Choroid plexus epithelial cell (primary cell): ENCODE data around the gene PNMA8A.
A peak's percentile ranks its signal among the peaks of the same experiment; 100 is the strongest.

Experiments used
- DNase-seq: peaks from one replicate; pipeline ENCODE4 v3.0.0-alpha.2; 2010; ENCODE audit warnings: low read depth
- H3K4me3 ChIP-seq: 2 replicates; pipeline ENCODE4 v1.5.1; 2011; ENCODE audit warnings: low read depth, mild to moderate bottlenecking, control low read depth, low read length, moderate library complexity
- TF ChIP-seq, protein P1 (sequence below): conservative IDR thresholded peaks from 2 replicates; pipeline ENCODE4 v1.5.1; 2011; ENCODE audit warnings: low read depth, mild to moderate bottlenecking, control low read depth, inconsistent platforms, low read length, moderate library complexity

Gene PNMA8A

DNA sequence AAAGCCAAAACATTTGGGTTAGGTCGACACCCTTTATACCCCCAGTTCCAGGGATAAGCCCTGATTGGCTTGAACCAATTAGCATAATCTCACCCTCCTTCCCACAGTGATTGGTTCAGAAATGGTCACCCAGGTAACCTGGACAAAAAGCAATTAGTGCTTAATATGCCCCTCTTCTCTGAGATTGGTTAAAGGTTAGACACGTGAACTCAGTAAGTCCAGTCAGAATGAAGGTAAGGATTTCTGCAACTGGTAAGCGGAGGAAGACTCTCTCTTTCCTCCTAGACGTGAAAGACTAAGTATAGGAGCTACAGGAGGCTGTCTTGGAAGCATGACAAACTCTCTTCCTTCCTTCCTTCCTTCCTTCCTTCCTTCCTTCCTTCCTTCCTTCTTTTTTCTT is 41.4 kb downstream of the PNMA8A start:
- H3K4me3 ChIP-seq: no peak overlapping the region
- TF ChIP-seq, protein P1, sequence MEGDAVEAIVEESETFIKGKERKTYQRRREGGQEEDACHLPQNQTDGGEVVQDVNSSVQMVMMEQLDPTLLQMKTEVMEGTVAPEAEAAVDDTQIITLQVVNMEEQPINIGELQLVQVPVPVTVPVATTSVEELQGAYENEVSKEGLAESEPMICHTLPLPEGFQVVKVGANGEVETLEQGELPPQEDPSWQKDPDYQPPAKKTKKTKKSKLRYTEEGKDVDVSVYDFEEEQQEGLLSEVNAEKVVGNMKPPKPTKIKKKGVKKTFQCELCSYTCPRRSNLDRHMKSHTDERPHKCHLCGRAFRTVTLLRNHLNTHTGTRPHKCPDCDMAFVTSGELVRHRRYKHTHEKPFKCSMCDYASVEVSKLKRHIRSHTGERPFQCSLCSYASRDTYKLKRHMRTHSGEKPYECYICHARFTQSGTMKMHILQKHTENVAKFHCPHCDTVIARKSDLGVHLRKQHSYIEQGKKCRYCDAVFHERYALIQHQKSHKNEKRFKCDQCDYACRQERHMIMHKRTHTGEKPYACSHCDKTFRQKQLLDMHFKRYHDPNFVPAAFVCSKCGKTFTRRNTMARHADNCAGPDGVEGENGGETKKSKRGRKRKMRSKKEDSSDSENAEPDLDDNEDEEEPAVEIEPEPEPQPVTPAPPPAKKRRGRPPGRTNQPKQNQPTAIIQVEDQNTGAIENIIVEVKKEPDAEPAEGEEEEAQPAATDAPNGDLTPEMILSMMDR: no peak
- no peak for DNase-seq

DNA sequence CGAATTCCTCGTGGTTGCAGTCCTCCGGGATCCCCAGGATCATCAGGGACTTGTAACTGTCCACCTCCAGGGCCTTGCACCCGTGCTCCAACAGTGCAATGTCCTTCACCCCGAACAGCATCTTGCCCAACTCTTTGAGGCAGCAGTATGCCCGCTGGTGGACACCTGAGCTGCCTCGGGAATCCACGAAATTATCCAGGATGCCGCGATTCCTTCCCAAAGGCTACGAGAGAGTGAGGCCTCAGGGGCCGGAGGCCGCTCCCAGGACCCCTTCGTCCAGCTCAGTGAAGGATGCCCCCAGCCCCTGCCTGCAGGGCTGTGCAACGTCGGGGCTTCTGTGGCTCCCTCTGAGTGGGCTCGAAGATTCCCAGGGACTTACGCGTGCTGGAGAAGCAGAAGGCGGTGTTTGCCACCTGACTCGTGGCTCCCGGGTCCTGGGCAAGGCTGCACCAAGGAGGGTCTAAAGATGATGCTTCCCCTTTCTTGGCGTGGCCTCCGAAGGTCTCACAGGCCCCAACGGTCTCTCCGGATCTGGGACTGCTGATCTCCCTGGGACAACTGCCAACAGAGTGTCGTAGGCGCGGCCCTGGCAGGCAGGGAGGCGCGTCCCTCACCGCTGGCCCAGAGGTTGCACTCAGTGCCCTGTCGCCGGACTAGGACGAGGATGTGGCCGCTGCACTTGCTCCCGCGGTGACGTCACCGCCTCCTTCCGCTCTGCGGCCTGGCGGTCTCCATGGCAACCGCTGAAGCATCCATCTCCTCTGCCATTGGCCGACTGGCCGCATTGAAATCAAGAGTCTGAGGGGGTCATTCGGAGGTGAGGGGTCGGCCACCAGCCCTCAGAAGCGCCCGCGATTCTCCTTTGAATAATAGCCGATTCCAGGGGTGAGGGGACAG is 42.9 kb downstream of the PNMA8A start, which contains the start of gene PNMA8C:
Gene PNMA8C (minus strand): TSS at position 698 of the 897 bp plus-strand sequence. CDS start 577 bp downstream, at position 121.
- TF ChIP-seq, protein P1: no peak
- DNase-seq: peak; percentile 59
- peak within 1 kb of the TSS; percentile 17 for H3K4me3 ChIP-seq

DNA sequence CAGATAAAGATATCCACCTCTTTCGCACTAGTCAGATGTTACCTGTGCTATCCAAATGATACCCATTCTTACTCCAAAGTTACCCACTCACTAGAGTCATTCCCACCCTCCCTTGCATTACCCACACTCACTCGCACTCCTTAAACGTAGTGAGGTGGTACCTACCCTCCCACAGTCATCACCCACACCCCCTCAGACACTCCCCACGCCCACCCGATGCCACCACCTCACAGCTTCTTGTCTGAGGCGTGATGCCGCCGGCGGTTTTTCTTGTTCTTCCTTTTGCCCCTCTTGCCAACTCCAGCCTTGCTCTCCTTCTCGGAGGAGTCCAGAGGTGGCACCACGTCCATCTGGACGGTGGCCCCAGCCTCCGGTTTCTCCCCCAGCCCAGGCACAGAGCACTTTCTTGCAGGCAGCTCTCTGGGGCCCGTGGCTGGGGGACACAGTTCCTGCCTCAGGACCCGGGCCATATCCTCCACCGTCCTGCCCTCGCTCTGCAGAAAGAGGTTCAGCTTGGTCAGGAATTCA is 43.8 kb downstream of the PNMA8A start:
- TF ChIP-seq, protein P1: no peak
- no peak overlapping the region for H3K4me3 ChIP-seq
- no peak for DNase-seq

- TF ChIP-seq, protein P1: no peak
- peak overlapping the region; percentile 75 for H3K4me3 ChIP-seq
- peak; percentile 88 for DNase-seq
Observed at GRCh38 chr19:46426506-46427162, 44.7 kb downstream of the PNMA8A start.

GRCh38 chr19:46426035-46426505 is 45.3 kb downstream of the PNMA8A start:
- DNase-seq: peak; percentile 50
- TF ChIP-seq, protein P1: no peak

DNA sequence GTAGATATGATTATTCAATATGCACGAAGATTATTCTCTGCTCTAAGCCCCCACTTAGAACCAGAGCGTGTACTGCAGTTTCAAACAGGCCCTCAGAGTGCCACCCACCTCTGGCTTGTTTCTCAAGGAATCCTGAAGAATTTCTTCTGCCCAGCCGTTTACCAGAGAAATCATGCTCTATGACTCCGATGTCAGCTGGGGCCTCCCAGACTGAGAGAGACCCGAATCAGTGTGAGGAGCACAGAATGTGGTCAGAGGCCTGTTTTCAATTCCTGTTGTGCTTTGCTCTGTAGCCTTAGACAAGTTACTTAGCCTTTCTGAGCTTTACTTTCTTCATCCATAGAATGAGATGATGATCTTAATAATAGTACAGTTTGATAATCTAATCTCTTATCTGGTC is 48.2 kb downstream of the PNMA8A start:
- TF ChIP-seq, protein P1: no peak
- DNase-seq: no peak
- no peak overlapping the region for H3K4me3 ChIP-seq

More at GRCh38 chr19:46426035-46426505, 45.3 kb downstream of the PNMA8A start:
- H3K4me3 ChIP-seq: peak overlapping the region; percentile 75
